ENCODE results near the gene EME2. TPM values are rescaled to one million over a fixed set of nuclear protein-coding genes. Genes with fewer than 3 reads are reported as not detected.

The EME2 gene
- total and polyA plus RNA-seq, 2 of the 13 experiments (the other 11 are each of a cell fraction or from before 2014, with no cell fraction given), result 4.4 to 7.6 TPM

DNA sequence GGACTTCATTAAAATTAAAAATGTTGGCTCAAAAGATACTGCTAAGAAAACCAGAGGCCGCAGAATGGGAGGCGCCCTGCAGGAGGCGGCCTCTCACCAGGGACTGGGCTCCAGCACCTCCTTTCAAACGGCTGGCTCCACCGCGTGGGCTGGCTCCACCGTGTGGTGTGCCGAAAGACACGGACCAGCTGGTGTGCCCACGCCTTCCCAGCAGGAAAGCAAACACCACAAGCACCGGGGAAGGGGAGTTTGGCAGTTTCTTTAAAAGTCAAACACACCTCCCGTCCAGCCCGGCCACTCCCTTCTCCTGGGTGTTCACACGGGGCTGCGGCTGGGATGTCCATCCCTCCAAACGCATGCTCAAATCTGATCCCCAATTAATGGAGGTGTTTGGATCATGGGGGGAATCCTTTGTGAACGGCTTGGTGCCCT, 40.1 kb downstream of the EME2 start (continued):
- TF ChIP-seq, protein P1, sequence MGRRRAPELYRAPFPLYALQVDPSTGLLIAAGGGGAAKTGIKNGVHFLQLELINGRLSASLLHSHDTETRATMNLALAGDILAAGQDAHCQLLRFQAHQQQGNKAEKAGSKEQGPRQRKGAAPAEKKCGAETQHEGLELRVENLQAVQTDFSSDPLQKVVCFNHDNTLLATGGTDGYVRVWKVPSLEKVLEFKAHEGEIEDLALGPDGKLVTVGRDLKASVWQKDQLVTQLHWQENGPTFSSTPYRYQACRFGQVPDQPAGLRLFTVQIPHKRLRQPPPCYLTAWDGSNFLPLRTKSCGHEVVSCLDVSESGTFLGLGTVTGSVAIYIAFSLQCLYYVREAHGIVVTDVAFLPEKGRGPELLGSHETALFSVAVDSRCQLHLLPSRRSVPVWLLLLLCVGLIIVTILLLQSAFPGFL (CRISPR knock-in tag; IDR thresholded peaks at IDR 0.05), result no peak
- TF ChIP-seq, protein P2, sequence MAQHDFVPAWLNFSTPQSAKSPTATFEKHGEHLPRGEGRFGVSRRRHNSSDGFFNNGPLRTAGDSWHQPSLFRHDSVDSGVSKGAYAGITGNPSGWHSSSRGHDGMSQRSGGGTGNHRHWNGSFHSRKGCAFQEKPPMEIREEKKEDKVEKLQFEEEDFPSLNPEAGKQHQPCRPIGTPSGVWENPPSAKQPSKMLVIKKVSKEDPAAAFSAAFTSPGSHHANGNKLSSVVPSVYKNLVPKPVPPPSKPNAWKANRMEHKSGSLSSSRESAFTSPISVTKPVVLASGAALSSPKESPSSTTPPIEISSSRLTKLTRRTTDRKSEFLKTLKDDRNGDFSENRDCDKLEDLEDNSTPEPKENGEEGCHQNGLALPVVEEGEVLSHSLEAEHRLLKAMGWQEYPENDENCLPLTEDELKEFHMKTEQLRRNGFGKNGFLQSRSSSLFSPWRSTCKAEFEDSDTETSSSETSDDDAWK (CRISPR knock-in tag; IDR thresholded peaks at IDR 0.05), result no peak
- TF ChIP-seq, protein P3, sequence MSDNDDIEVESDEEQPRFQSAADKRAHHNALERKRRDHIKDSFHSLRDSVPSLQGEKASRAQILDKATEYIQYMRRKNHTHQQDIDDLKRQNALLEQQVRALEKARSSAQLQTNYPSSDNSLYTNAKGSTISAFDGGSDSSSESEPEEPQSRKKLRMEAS (IDR thresholded peaks at IDR 0.05), result peak; percentile 78
- TF ChIP-seq BRCA1 (CRISPR knock-in tag; IDR thresholded peaks at IDR 0.05), result no peak
- TF ChIP-seq, protein P4, sequence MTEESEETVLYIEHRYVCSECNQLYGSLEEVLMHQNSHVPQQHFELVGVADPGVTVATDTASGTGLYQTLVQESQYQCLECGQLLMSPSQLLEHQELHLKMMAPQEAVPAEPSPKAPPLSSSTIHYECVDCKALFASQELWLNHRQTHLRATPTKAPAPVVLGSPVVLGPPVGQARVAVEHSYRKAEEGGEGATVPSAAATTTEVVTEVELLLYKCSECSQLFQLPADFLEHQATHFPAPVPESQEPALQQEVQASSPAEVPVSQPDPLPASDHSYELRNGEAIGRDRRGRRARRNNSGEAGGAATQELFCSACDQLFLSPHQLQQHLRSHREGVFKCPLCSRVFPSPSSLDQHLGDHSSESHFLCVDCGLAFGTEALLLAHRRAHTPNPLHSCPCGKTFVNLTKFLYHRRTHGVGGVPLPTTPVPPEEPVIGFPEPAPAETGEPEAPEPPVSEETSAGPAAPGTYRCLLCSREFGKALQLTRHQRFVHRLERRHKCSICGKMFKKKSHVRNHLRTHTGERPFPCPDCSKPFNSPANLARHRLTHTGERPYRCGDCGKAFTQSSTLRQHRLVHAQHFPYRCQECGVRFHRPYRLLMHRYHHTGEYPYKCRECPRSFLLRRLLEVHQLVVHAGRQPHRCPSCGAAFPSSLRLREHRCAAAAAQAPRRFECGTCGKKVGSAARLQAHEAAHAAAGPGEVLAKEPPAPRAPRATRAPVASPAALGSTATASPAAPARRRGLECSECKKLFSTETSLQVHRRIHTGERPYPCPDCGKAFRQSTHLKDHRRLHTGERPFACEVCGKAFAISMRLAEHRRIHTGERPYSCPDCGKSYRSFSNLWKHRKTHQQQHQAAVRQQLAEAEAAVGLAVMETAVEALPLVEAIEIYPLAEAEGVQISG (CRISPR knock-in tag; IDR thresholded peaks at IDR 0.05), result peak; percentile 50; the same call in 1 of the 2 replicates
- TF ChIP-seq MYC (CRISPR knock-in tag; IDR thresholded peaks at IDR 0.05; ENCODE audit: borderline replicate concordance), result peak; percentile 81; the same call in 1 of the 2 replicates
- TF ChIP-seq ZBTB3 (CRISPR knock-in tag; IDR thresholded peaks at IDR 0.05; ENCODE audit: borderline replicate concordance, low read depth), result no peak
- 0 out of 2 replicates have a peak, but pooled peaks have one; percentile 44 for TF ChIP-seq HNF1B (CRISPR knock-in tag; IDR thresholded peaks at IDR 0.05)
- TF ChIP-seq NR2F6 (IDR thresholded peaks at IDR 0.05), result no peak
- peak; percentile 34; the same call in 1 of the 2 replicates for TF ChIP-seq NR2F6 (CRISPR knock-in tag; IDR thresholded peaks at IDR 0.05)
- no peak for TF ChIP-seq HCFC1 (IDR thresholded peaks at IDR 0.05; ENCODE audit: low read depth, low read length)
- TF ChIP-seq PHF20 (CRISPR knock-in tag; IDR thresholded peaks at IDR 0.05), result no peak
- 0 out of 2 replicates have a peak, but pooled peaks have one; percentile 28 for TF ChIP-seq THRA (CRISPR knock-in tag; IDR thresholded peaks at IDR 0.05; ENCODE audit: borderline replicate concordance)
- peak; percentile 53; the same call in 1 of the 2 replicates for TF ChIP-seq ZNF124 (CRISPR knock-in tag; IDR thresholded peaks at IDR 0.05)
- peak; percentile 30; the same call in 1 of the 2 replicates for TF ChIP-seq SIX4 (CRISPR knock-in tag; IDR thresholded peaks at IDR 0.05)
- TF ChIP-seq KDM3A (CRISPR knock-in tag; IDR thresholded peaks at IDR 0.05; ENCODE audit: low read depth), result peak; percentile 43; the same call in 1 of the 2 replicates
- TF ChIP-seq, protein P5, sequence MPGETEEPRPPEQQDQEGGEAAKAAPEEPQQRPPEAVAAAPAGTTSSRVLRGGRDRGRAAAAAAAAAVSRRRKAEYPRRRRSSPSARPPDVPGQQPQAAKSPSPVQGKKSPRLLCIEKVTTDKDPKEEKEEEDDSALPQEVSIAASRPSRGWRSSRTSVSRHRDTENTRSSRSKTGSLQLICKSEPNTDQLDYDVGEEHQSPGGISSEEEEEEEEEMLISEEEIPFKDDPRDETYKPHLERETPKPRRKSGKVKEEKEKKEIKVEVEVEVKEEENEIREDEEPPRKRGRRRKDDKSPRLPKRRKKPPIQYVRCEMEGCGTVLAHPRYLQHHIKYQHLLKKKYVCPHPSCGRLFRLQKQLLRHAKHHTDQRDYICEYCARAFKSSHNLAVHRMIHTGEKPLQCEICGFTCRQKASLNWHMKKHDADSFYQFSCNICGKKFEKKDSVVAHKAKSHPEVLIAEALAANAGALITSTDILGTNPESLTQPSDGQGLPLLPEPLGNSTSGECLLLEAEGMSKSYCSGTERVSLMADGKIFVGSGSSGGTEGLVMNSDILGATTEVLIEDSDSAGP (CRISPR knock-in tag; IDR thresholded peaks at IDR 0.05; ENCODE audit: borderline replicate concordance), result peak; percentile 23; the same call in 1 of the 2 replicates
- TF ChIP-seq GTF3A (CRISPR knock-in tag; conservative IDR thresholded peaks at IDR 0.05), result no peak
- peak; percentile 52; the same call in 1 of the 2 replicates for TF ChIP-seq HDAC2 (CRISPR knock-in tag; IDR thresholded peaks at IDR 0.05)
- TF ChIP-seq ZFX (CRISPR knock-in tag; IDR thresholded peaks at IDR 0.05; ENCODE audit: low read depth), result peak; percentile 39; the same call in 1 of the 2 replicates

All from HepG2 (cell line).